CD4-positive, alpha-beta T cell treated with Interleukin-6 at 100 ng/mL for 8 hours (primary cell): Measurements from ENCODE around the gene TNFRSF13B.
"Not testable (repeated sequence)": the region's sequence is repeated elsewhere in the genome, so short reads cannot be mapped to it uniquely, and the experiment has no call there.

ENCODE experiments used
- DNase-seq: peaks from one replicate; pipeline ENCODE4 v3.0.0-alpha.2; 2020; ENCODE audit warnings: mixed read lengths, low spot score

The TNFRSF13B gene

DNA sequence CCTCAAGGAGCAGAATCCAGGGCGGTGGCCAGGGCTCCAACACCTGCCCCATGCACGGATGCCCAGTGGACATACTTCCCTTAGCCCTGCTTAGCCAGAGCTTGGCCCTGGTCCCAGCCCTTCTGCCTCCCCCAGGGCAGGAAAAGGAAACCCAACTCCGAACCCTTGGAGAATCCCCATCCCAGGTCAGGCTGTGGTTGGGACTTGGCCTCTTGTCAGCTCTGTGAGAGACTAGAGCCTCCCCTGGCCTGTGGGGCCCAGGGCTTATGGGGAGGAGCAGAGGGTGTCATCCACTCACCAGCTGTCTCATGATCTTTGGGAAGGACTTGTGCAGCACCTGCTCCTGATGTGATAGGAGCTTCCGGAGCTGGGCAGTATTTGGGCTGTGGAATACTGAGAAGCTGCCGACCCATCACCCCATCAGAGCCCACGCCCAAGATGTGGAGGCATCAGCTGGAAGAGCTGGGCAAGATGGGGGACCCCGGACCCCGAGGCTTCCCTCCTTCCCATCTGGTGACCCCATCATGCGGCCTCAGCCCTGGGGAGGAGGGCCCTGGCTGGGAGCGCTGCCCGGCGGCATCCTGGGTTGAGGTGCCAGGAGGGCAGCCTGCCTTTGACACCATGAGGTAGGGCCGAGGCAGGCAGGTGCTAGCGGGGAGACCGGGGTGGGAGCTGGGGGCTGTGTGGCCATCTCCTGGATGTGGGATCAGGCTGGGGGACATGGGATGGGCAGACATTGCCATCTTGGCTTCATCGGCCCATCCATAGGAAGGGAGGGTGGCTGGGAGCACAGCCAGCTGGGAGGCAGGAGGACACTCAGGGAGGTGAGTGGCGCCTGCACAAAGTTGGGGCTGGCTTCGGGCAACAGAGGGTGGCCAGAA lies 45.1 kb downstream of the TNFRSF13B start:
- no peak for DNase-seq

GRCh38 chr17:16926061-16926511 lies 45.8 kb downstream of the TNFRSF13B start:
- DNase-seq: no peak

GRCh38 chr17:16925461-16926060 lies 46.4 kb downstream of the TNFRSF13B start:
- no peak for DNase-seq

DNA sequence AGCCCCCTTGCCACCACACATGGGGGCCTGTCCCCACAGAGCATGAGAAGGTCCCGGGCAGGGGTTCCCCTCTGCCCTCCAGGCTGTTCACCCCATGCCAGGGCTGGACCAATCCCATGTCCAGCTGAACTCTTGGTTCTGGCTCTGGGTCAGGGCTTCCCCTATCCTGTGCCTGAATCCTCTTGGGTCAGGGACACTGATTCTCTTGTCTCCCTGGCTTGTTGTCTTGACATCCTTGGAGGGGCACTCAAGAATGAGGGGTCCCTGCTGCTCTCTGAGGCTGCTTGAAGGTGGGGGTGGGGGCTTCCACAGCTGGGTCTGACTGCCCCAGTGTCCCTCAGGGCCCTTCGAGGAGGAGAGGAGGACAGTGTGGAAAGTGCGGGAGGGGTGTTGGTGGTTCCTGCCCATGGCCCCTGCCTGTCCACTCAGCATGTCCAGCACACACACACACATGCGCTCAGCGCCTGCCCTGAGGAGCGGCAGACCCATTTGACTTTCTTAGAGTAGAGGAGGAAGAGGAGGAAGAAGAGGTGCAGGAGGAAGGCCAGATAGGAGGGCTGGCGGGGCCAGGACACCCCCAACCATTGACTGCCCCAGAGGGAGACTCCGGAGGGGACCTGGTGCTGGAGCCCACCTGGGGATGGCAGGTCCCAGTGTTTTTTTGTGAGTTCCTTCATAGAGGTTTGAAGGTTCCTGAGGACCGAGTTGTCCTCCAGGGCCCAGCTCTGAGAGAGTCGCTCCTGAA lies 47.0 kb downstream of the TNFRSF13B start:
- DNase-seq: no peak

GRCh38 chr17:16923904-16924695 lies 47.8 kb downstream of the TNFRSF13B start:
- no peak for DNase-seq

GRCh38 chr17:16923097-16923903 lies 48.6 kb downstream of the TNFRSF13B start:
- no peak for DNase-seq

- peak; percentile 12 for DNase-seq
These were observed 49.4 kb downstream of the TNFRSF13B start for GRCh38 chr17:16922386-16923096.

DNA sequence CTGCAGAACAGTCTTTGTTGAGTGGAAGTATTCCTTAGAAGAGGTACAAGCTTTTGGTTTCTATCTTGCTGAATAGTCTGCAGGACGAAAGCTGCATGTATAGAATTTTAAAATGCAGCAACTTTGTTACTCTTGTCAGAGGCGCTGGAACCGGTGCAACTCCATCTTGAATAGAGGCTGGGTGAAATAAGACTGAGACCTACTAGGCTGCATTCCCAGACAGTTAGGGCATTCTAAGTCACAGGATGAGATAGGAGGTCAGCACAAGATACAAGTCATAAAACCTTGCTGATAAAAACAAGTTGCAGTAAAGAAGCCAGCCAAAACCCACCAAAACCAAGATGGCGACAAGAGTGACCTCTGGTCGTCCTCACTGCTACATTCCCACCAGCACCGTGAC lies 50.5 kb downstream of the TNFRSF13B start:
- not testable (repeated sequence) for DNase-seq

DNA sequence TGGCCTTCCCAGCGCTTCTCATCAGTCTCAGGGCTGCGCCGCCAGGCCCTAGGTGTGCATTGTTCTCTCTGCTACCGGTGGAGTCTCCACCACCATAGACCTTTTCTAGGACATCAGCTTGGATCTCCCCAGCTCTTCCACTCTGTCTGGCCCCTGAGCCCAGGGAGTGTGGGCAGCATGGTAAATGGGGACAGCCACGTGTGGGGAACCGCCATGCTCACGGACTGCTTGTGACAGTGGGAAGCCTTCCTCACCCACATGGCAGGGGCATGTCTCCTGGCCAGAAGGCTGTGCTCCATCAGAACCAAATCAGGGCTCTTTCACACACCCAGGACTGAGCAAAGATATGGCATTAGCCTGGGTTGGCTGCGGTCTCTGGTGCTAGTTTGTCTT lies 51.3 kb downstream of the TNFRSF13B start:
- DNase-seq: no peak

GRCh38 chr17:16919663-16920627 lies 52.0 kb downstream of the TNFRSF13B start:
- no peak for DNase-seq

DNA sequence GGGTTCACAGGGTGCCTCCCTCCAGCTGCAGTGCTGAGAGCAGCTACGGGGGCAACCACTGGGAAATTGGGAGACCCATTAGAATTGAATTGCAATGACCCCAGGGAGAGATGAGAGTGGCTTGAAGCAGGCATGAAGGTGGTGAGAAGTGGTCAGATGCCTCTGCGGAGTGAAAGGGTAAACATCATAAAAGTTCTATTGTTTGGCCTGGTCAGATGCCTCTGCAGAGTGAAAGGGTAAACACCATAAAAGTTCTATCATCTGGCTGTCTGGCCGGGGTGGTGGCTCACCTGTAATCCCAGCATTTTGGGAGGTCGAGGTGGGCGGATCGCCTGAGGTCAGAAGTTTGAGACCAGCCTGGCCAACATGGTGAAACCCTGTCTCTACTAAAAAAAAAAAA lies 53.5 kb downstream of the TNFRSF13B start:
- no peak for DNase-seq

- no peak for DNase-seq
These were observed 54.1 kb downstream of the TNFRSF13B start for GRCh38 chr17:16917671-16918394.

- no peak for DNase-seq
These were observed 55.4 kb downstream of the TNFRSF13B start for GRCh38 chr17:16916557-16916920.

GRCh38 chr17:16915752-16916556 lies 56.0 kb downstream of the TNFRSF13B start:
- peak; percentile 24 for DNase-seq

DNA sequence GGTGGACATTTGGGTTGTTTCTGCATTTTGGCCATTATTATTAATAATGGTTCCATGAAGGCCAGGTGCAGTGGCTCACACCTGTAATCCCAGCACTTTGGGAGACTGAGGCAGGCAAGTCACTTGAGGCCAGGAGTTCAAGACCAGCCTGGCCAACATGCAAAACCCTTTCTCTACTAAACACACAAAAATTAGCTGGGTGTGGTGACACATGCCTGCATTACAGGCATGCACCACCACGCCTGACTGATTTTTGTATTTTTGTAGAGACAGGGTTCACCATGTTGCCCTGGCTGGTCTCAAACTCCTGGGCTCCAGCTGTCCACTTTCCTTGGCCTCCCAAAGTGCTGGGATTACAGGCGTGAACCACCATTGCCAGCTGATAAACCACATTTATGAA lies 58.5 kb downstream of the TNFRSF13B start:
- no peak for DNase-seq

DNA sequence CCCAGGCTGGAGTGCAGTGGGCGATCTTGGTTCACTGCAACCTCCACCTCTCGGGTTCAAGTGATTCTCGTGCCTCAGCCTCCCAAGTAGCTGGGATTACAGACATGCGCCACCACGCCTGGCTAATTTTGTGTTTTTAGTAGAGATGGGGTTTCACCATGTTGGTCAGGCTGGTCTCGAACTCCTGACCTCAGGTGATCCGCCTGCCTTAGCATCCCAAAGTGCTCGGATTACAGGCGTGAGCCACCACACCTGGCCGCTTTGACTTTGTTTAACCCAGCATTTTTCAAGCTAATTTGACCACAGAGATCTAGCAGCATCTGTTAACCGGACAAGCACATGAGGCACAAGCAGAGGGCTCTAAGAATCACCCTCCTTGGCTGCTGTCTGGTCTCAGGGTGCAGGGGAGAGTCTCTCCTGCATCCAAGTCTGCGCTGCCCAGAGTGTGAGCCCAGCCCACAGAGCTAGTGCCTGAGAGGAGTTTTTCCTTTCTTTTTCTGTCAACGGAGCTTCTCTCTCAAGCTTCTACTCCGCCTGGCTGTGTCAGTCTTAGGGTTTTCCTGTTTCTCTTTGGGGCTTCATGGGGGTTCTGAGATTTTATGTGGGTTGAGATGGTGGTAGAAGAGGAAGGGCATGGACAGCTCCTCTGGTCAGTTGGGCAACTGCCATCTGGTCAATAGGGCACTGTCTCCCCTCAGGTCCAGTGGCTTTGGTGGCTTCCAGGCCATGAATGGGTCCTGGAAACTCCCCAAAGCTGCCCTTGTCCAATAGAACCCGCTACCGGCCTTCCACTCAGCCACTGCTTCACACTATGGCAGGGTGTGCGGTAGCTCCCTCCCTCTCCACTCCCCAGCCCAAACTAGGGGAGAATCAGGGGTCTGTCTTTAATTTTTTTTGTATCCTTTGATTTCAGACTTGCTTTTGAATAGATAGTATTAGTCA lies 59.6 kb downstream of the TNFRSF13B start:
- no peak for DNase-seq
